Measurements from ENCODE around the gene USHBP1.

Gene USHBP1

GRCh38 chr19:17304386-17305215 is 40.1 kb upstream of the USHBP1 start:
- no peak overlapping the region for H3K4me3 ChIP-seq (ENCODE audit: low read depth, low read length)
- DNase-seq (ENCODE audit: low read depth), result no peak
- no peak for TF ChIP-seq CTCF (IDR thresholded peaks at IDR 0.05; ENCODE audit: low read depth, low read length, missing control alignments)
- in situ Hi-C loops (cut with HindIII; ENCODE audit: low sequenced_read_pairs), result loop anchor here (25.0 kb wide), 1 partner anchor 142 kb away; no protein-coding TSS in a partner anchor

GRCh38 chr19:17303940-17304267 is 39.4 kb upstream of the USHBP1 start:
- in situ Hi-C loops (cut with HindIII; ENCODE audit: low sequenced_read_pairs), result loop anchor here (25.0 kb wide), 1 partner anchor 142 kb away; no protein-coding TSS in a partner anchor
- no peak for TF ChIP-seq CTCF (IDR thresholded peaks at IDR 0.05; ENCODE audit: low read depth, low read length, missing control alignments)
- H3K4me3 ChIP-seq (ENCODE audit: low read depth, low read length), result no peak overlapping the region
- no peak for DNase-seq (ENCODE audit: low read depth)

- DNase-seq (ENCODE audit: low read depth), result peak; percentile 88
- in situ Hi-C loops (cut with HindIII; ENCODE audit: low sequenced_read_pairs), result loop anchor here (25.0 kb wide), 1 partner anchor 141 kb away; no protein-coding TSS in a partner anchor
- peak within 1 kb of the TSS; percentile 67 for H3K4me3 ChIP-seq (ENCODE audit: low read depth, low read length)
- peak; percentile 45 for TF ChIP-seq CTCF (IDR thresholded peaks at IDR 0.05; ENCODE audit: low read depth, low read length, missing control alignments)
These were observed 38.8 kb upstream of the USHBP1 start, which contains the start of gene ABHD8 for GRCh38 chr19:17303167-17303939. Gene ABHD8 (minus strand): TSS chr19:17303425. CDS start chr19:17301616, 1,809 bp downstream.

- H3K4me3 ChIP-seq (ENCODE audit: low read depth, low read length), result peak overlapping the region; percentile 67
- no peak for TF ChIP-seq CTCF (IDR thresholded peaks at IDR 0.05; ENCODE audit: low read depth, low read length, missing control alignments)
- DNase-seq (ENCODE audit: low read depth), result no peak
- in situ Hi-C loops (cut with HindIII; ENCODE audit: low sequenced_read_pairs), result loop anchor here (25.0 kb wide), 1 partner anchor 140 kb away; no protein-coding TSS in a partner anchor
These were observed 38.0 kb upstream of the USHBP1 start for GRCh38 chr19:17302391-17303166.

GRCh38 chr19:17300992-17301619 is 36.6 kb upstream of the USHBP1 start:
- H3K4me3 ChIP-seq (ENCODE audit: low read depth, low read length), result no peak overlapping the region
- in situ Hi-C loops (cut with HindIII; ENCODE audit: low sequenced_read_pairs), result loop anchor here (25.0 kb wide), 1 partner anchor 139 kb away; no protein-coding TSS in a partner anchor
- no peak for TF ChIP-seq CTCF (IDR thresholded peaks at IDR 0.05; ENCODE audit: low read depth, low read length, missing control alignments)
- no peak for DNase-seq (ENCODE audit: low read depth)

Data from astrocyte of the cerebellum (primary cell).